Suprapubic skin (tissue), 4 donors: Measurements from ENCODE around the gene KNDC1. TPM values are rescaled to one million over a fixed set of nuclear protein-coding genes. Genes with fewer than 3 reads are reported as not detected.
A peak's percentile ranks its signal among the peaks of the same experiment; 100 is the strongest.
"Not testable (repeated sequence)": the region's sequence is repeated elsewhere in the genome, so short reads cannot be mapped to it uniquely, and the experiment has no call there.

ENCODE experiments used
- DNase-seq, 2 donors: peaks; one replicate each; pipeline ENCODE4 v3.0.0-alpha.2; 2019; ENCODE audit warnings: low spot score in 2 of 2
- H3K27ac ChIP-seq: fragments of 200-600 bp; sonication (generic); one replicate; pipeline ENCODE4 v1.5.1; 2019
- H3K27me3 ChIP-seq: fragments of 200-600 bp; sonication (generic); one replicate; pipeline ENCODE4 v1.5.1; 2019
- H3K36me3 ChIP-seq: fragments of 200-600 bp; sonication (generic); one replicate; pipeline ENCODE4 v1.5.1; 2019
- H3K4me1 ChIP-seq: fragments of 200-600 bp; sonication (generic); one replicate; pipeline ENCODE4 v1.5.1; 2019
- H3K4me3 ChIP-seq: fragments of 200-600 bp; sonication (generic); one replicate; pipeline ENCODE4 v1.5.1; 2019; ENCODE audit warnings: mild to moderate bottlenecking
- H3K9me3 ChIP-seq: fragments of 200-600 bp; sonication (generic); one replicate; pipeline ENCODE4 v1.5.1; 2019
- EP300 ChIP-seq: sonication (generic); formaldehyde crosslinking; IDR thresholded peaks from one replicate; pipeline ENCODE4 v1.6.1; 2017; ENCODE audit warnings: antibody characterized with exemption
- POLR2A ChIP-seq, 2 donors: fragments of 450-650 bp; IDR thresholded peaks; one replicate each; pipeline ENCODE4 v1.6.1; 2017; ENCODE audit warnings: antibody characterized with exemption in 2 of 2, mild to moderate bottlenecking in 2 of 2, moderate library complexity in 2 of 2
- POLR2AphosphoS5 ChIP-seq, 3 donors: sonication (generic); formaldehyde crosslinking; IDR thresholded peaks; one replicate each; pipeline ENCODE4 v1.6.1; 2017; ENCODE audit warnings: antibody characterized with exemption in 3 of 3
- WGBS: methylation state at CpG from one replicate; pipeline ENCODE4 v1.1.5; 2018; 5-methylcytosine and 5-hydroxymethylcytosine counted together
- total RNA-seq, 4 donors: library from RNA; depleted of rRNA; stranded (reverse); fragments of >200 nt; gene quantifications; one replicate each; pipeline ENCODE4 v1.1.0, GENCODE V29; 2016
- TF ChIP-seq, protein P1 (sequence below), 2 donors: fragments of 200-600 bp in 1 of 2; fragments of 450-650 bp in 1 of 2; sonication (generic) in 1 of 2; IDR thresholded peaks; one replicate each; pipeline ENCODE4 v1.5.1; 2016 to 2019; ENCODE audit warnings: antibody characterized with exemption in 2 of 2, mild to moderate bottlenecking in 1 of 2, moderate library complexity in 1 of 2

Gene KNDC1
- total RNA-seq, 4 donors from 2014 or later, result 0.08 to 2.5 (median 0.58) TPM

DNA sequence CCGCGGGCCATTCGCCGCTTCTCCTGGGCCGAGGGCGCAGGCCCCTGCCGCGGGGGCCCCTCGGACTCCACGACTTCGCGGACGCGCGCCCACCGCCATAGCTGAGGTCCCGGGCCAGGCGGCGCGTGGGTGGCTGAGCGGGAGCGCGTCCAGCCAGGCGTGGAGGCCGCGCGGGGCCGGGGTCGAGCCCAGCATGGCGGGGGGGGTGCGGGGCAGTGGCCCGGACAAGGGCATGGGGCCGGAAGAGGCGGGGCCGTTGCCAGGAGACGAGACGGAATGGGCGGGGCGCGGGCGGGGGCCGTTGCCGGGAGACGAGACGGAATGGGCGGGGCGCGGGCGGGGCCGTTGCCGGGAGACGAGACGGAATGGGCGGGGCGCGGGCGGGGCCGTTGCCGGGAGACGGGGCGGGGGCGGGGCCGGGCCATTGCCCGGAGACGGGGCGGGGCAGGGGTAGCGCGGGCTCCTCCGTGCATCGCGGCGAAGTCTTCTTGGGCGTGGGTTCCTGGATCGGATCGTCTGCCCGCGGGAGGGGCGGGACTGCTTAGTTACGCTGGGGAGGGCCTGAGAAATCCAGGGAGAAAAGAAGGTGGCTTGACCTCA is 101.8 kb downstream of the KNDC1 start:
- TF ChIP-seq POLR2A (IDR thresholded peaks at IDR 0.05) (peak in 1 of 2 donors; percentile 60), POLR2AphosphoS5 (IDR thresholded peaks at IDR 0.05) (no peak)
- H3K9me3 ChIP-seq, result no peaks in the 10 kb centered on the region
- DNase-seq, result peak; percentile 92 to 93
- H3K27me3 ChIP-seq, result no peaks in the 10 kb centered on the region
- H3K4me3 ChIP-seq, result peak overlapping the region; percentile 94
- H3K4me1 ChIP-seq, result peaks cover 64% of the 10 kb centered on the region
- no peaks in the 10 kb centered on the region for H3K36me3 ChIP-seq
- WGBS, result 8% methylated on average over 32 of the region's 79 CpGs
- peak overlapping the region; percentile 93 for H3K27ac ChIP-seq

GRCh38 chr10:133262696-133263095 is 102.7 kb downstream of the KNDC1 start:
- H3K27me3 ChIP-seq, result no peaks in the 10 kb centered on the region
- no peaks in the 10 kb centered on the region for H3K36me3 ChIP-seq
- no peak for DNase-seq
- TF ChIP-seq, protein P1, sequence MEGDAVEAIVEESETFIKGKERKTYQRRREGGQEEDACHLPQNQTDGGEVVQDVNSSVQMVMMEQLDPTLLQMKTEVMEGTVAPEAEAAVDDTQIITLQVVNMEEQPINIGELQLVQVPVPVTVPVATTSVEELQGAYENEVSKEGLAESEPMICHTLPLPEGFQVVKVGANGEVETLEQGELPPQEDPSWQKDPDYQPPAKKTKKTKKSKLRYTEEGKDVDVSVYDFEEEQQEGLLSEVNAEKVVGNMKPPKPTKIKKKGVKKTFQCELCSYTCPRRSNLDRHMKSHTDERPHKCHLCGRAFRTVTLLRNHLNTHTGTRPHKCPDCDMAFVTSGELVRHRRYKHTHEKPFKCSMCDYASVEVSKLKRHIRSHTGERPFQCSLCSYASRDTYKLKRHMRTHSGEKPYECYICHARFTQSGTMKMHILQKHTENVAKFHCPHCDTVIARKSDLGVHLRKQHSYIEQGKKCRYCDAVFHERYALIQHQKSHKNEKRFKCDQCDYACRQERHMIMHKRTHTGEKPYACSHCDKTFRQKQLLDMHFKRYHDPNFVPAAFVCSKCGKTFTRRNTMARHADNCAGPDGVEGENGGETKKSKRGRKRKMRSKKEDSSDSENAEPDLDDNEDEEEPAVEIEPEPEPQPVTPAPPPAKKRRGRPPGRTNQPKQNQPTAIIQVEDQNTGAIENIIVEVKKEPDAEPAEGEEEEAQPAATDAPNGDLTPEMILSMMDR (IDR thresholded peaks at IDR 0.05), result no peak
- no peak for TF ChIP-seq EP300
- no peak for TF ChIP-seq POLR2AphosphoS5 (IDR thresholded peaks at IDR 0.05)
- TF ChIP-seq POLR2A (IDR thresholded peaks at IDR 0.05), result no peak
- H3K9me3 ChIP-seq, result no peaks in the 10 kb centered on the region
- H3K4me1 ChIP-seq, result peaks cover 57% of the 10 kb centered on the region
- no peak overlapping the region for H3K4me3 ChIP-seq
- WGBS, result 45% methylated on average over 4 of the region's 14 CpGs
- no peak overlapping the region for H3K27ac ChIP-seq

DNA sequence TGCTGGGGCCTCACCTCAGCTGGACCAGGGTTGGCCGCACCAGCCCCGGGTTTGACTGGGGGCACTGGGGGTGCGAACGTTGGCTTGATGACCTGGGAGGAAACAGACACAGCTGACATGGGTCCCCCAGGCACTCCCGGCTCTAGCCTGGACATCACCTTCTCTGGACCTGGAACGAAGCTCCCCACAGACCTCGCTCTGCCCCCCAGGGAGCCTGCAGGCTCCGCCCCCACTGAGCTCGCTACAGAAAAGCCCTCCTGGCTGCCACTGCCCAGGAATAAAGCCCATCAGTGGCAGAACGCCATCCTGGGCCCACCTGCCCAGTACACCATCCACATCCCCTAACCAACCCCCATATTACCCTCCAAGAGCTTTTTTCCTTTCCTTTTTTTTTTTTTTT is 103.7 kb downstream of the KNDC1 start:
- WGBS, result 92% methylated on average over 7 of the region's 10 CpGs

DNA sequence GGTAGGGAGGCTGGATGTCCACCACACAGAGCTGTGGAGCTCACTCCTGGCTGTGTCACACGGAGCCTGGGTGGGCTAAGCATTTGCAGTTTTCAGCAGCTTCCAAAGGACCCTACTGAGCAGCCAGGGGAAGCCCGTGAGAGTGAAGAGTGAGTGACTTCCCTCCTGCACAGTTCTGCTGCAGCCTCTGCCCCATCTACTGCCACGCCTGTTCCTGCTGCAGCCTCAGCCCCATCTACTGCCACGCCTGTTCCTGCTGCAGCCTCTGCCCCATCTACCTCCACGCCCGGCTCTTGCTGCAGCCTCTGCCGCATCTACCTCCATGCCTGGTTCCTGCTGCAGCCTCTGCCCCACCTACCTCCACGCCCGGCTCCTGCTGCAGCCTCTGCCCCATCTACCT is 104.4 kb downstream of the KNDC1 start:
- Histone ChIP-seq H3K27me3 (no peaks in the 10 kb centered on the region), H3K4me1 (peaks cover 40% of the 10 kb centered on the region), H3K4me3 (no peak overlapping the region), H3K27ac (no peak overlapping the region), H3K9me3 (no peaks in the 10 kb centered on the region), H3K36me3 (no peaks in the 10 kb centered on the region)
- TF ChIP-seq, protein P1 (IDR thresholded peaks at IDR 0.05), result no peak
- TF ChIP-seq POLR2A (IDR thresholded peaks at IDR 0.05) (no peak), POLR2AphosphoS5 (IDR thresholded peaks at IDR 0.05) (no peak), EP300 (no peak)
- no peak for DNase-seq
- 48% methylated on average over 9 of the region's 9 CpGs for WGBS

More for the DNA sequence above, 103.7 kb downstream of the KNDC1 start:
- Histone ChIP-seq H3K4me1 (peaks cover 48% of the 10 kb centered on the region), H3K27me3 (no peaks in the 10 kb centered on the region), H3K9me3 (no peaks in the 10 kb centered on the region), H3K4me3 (no peak overlapping the region), H3K27ac (no peak overlapping the region), H3K36me3 (no peaks in the 10 kb centered on the region)
- TF ChIP-seq, protein P1 (IDR thresholded peaks at IDR 0.05), result no peak
- DNase-seq, result no peak

DNA sequence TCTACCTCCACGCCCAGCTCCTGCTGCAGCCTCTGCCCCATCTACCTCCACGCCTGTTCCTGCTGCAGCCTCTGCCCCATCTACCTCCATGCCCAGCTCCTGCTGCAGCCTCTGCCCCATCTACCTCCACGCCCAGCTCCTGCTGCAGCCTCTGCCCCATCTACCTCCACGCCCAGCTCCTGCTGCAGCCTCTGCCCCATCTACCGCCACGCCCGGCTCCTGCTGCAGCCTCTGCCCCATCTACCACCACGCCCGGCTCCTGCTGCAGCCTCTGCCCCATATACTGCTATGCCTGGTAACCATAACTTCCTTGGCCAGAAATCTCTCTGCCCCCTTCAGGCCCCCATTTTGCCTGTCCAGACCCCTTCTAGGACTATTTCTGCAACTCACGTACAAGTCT is 105.0 kb downstream of the KNDC1 start:
- not testable (repeated sequence) for H3K27ac ChIP-seq, H3K36me3 ChIP-seq, DNase-seq, H3K27me3 ChIP-seq, H3K4me3 ChIP-seq, H3K9me3 ChIP-seq
- H3K4me1 ChIP-seq, result peaks cover 34% of the 10 kb centered on the region
- WGBS, result 70% methylated on average over 10 of the region's 10 CpGs

GRCh38 chr10:133266056-133266795 is 106.2 kb downstream of the KNDC1 start:
- H3K4me1 ChIP-seq, result peaks cover 22% of the 10 kb centered on the region
- no peaks in the 10 kb centered on the region for H3K9me3 ChIP-seq
- no peak for DNase-seq
- peaks cover 7% of the 10 kb centered on the region for H3K36me3 ChIP-seq
- WGBS, result 89% methylated on average over 14 of the region's 21 CpGs
- H3K4me3 ChIP-seq, result no peak overlapping the region
- no peak overlapping the region for H3K27ac ChIP-seq
- H3K27me3 ChIP-seq, result no peaks in the 10 kb centered on the region
- TF ChIP-seq POLR2AphosphoS5 (IDR thresholded peaks at IDR 0.05), result no peak
